ENCODE measurements around the gene ACSL4.

The ACSL4 gene

DNA sequence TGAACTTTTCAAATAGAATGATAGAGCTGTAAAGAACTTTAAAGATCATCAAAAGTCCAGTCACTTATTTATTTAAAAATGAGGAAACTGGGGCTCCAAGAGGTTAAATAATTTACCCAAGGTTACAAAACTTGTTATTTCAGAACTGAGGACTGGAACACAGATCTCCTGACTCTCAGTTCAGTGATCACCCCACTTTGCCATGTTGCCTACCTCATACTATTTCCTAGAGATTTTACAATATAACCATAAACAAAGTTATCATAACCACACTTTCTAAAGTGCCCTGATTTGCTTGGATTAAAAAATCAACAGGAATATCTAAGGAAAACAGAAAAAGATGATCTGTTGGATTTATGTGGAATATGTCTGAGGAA, 7.4 kb upstream of the ACSL4 start:
- TF ChIP-seq, protein P1, sequence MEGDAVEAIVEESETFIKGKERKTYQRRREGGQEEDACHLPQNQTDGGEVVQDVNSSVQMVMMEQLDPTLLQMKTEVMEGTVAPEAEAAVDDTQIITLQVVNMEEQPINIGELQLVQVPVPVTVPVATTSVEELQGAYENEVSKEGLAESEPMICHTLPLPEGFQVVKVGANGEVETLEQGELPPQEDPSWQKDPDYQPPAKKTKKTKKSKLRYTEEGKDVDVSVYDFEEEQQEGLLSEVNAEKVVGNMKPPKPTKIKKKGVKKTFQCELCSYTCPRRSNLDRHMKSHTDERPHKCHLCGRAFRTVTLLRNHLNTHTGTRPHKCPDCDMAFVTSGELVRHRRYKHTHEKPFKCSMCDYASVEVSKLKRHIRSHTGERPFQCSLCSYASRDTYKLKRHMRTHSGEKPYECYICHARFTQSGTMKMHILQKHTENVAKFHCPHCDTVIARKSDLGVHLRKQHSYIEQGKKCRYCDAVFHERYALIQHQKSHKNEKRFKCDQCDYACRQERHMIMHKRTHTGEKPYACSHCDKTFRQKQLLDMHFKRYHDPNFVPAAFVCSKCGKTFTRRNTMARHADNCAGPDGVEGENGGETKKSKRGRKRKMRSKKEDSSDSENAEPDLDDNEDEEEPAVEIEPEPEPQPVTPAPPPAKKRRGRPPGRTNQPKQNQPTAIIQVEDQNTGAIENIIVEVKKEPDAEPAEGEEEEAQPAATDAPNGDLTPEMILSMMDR (conservative IDR thresholded peaks at IDR 0.05; ENCODE audit: low read depth, low read length), result no peak
- Histone ChIP-seq H3K79me2 (ENCODE audit: insufficient read depth, low read depth) (no peaks in the 10 kb centered on the region), H3K4me3 (IDR thresholded peaks at IDR 0.05; ENCODE audit: insufficient read depth, low read depth, low read length) (no peak overlapping the region), H3K27me3 (ENCODE audit: insufficient read depth, low read depth) (no peaks in the 10 kb centered on the region), H3K4me1 (ENCODE audit: low read depth, poor library complexity, severe bottlenecking) (no peaks in the 10 kb centered on the region), H3K9ac (no peak overlapping the region), H3K27ac (no peak overlapping the region), H3K36me3 (ENCODE audit: insufficient read depth) (no peaks in the 10 kb centered on the region), H4K20me1 (ENCODE audit: insufficient read depth) (no peaks in the 10 kb centered on the region), H3K4me2 (no peak overlapping the region), H2AFZ (ENCODE audit: low read depth) (no peak overlapping the region)

DNA sequence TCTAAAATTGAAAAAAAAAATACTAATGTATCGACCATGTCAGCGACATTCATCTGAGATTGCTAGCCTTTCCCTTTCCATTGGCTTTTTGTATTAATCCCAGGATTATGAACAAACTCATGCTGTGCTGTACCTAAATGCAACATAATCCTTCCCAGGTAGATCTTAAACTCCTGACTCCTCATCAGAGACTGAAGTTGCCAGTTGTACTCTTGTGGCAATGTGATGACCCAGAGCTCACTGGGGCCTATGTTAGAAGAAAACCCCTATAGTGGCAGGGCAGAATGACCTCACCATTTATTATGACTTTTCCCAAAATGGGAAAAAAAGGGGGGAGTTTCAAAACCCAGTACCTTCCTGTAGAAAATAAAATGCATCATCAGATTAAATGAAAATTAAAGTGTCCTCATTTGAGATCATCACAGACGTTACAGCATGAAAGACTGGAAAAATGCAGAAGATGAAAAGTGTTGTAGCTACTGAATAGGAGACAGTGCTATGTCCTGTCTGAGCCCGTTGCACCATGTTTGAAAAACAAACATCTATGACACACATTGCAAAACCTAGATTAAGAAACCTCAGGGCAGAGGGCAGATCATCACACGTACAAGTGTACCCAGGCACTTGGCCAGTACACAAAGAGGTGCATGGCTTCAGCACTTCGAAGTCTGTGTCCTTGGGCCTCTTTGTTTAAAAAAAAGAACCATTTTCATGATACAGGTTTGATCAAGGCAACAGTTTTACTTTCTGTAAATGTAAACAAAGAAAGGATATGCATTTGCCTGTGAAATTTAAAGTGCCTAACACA, 6.8 kb upstream of the ACSL4 start:
- Histone ChIP-seq H2AFZ (ENCODE audit: low read depth) (no peak overlapping the region), H3K27me3 (ENCODE audit: insufficient read depth, low read depth) (no peaks in the 10 kb centered on the region), H3K36me3 (ENCODE audit: insufficient read depth) (no peaks in the 10 kb centered on the region), H3K9ac (no peak overlapping the region), H3K4me1 (ENCODE audit: low read depth, poor library complexity, severe bottlenecking) (no peaks in the 10 kb centered on the region), H3K4me2 (no peak overlapping the region), H3K27ac (no peak overlapping the region), H3K4me3 (IDR thresholded peaks at IDR 0.05; ENCODE audit: insufficient read depth, low read depth, low read length) (no peak overlapping the region), H3K79me2 (ENCODE audit: insufficient read depth, low read depth) (no peaks in the 10 kb centered on the region), H4K20me1 (ENCODE audit: insufficient read depth) (no peaks in the 10 kb centered on the region)
- TF ChIP-seq, protein P1 (conservative IDR thresholded peaks at IDR 0.05; ENCODE audit: low read depth, low read length), result no peak

DNA sequence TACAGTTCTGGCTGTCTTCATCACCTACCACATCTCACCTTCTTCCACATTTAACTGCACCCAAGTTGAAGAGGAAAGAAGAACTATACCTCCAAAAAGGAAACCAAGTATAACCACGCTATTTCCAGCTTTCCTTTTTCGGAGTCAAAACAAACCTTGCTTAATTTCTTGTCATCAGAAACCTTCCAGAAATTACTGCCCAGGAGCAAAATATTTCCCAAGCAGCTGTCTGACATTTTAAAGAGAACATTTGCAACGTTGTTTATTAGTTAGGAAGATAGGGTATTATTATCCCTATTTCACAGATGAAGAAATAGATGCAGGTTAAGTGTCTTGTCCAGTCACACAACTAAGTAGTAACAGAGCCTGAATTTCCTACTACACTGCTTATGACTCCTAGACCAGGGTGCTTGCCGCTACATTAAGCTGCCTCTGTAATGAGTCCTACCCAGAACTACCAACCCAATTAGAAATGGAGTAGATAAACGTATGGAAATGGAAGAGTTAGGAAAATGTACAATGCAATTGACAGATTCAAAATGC, 2.2 kb upstream of the ACSL4 start:
- no peaks in the 10 kb centered on the region for H4K20me1 ChIP-seq (ENCODE audit: insufficient read depth)
- no peak overlapping the region for H3K4me2 ChIP-seq
- H3K79me2 ChIP-seq (ENCODE audit: insufficient read depth, low read depth), result peaks cover 26% of the 10 kb centered on the region

DNA sequence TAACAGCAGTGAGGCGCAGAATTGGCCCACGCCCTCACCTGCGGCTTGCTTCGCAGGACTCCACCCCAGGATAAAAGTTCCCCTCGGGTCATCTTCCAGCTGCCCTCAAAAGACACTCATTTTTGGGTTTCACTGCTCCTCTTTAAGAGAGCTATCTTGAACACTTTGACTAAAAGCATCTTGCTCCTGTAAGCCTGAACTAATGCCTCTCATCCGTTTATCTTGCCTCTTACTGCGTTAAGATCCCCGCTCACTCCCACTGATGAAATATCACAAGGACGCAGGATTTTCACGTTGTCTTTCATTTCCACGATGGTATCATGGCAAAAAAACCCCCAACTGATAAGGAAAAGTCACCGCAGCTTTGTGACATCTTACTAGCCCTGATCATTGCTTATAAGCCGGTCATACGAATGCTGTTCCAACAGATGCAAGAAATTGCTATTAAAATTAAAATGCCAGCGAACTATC, 591 bp upstream of the ACSL4 start:
- no peaks in the 10 kb centered on the region for H3K36me3 ChIP-seq (ENCODE audit: insufficient read depth)
- TF ChIP-seq, protein P1 (conservative IDR thresholded peaks at IDR 0.05; ENCODE audit: low read depth, low read length), result no peak
- peaks cover 17% of the 10 kb centered on the region for H3K4me1 ChIP-seq (ENCODE audit: low read depth, poor library complexity, severe bottlenecking)
- H3K9ac ChIP-seq, result peak overlapping the region; percentile 41; the same call in 1 of the 2 replicates
- H2AFZ ChIP-seq (ENCODE audit: low read depth), result peak overlapping the region; percentile 73
- no peaks in the 10 kb centered on the region for H3K27me3 ChIP-seq (ENCODE audit: insufficient read depth, low read depth)
- no peaks in the 10 kb centered on the region for H4K20me1 ChIP-seq (ENCODE audit: insufficient read depth)
- H3K27ac ChIP-seq, result no peak overlapping the region; the same call in 1 of the 2 replicates
- peaks cover 27% of the 10 kb centered on the region for H3K79me2 ChIP-seq (ENCODE audit: insufficient read depth, low read depth)
- H3K4me2 ChIP-seq, result peak overlapping the region; percentile 57
- no peak overlapping the region for H3K4me3 ChIP-seq (IDR thresholded peaks at IDR 0.05; ENCODE audit: insufficient read depth, low read depth, low read length)

More for the DNA sequence above, 2.2 kb upstream of the ACSL4 start:
- no peaks in the 10 kb centered on the region for H3K36me3 ChIP-seq (ENCODE audit: insufficient read depth)
- peaks cover 16% of the 10 kb centered on the region for H3K4me1 ChIP-seq (ENCODE audit: low read depth, poor library complexity, severe bottlenecking)
- H3K4me3 ChIP-seq (IDR thresholded peaks at IDR 0.05; ENCODE audit: insufficient read depth, low read depth, low read length), result no peak overlapping the region
- no peaks in the 10 kb centered on the region for H3K27me3 ChIP-seq (ENCODE audit: insufficient read depth, low read depth)
- no peak overlapping the region for H3K9ac ChIP-seq
- H3K27ac ChIP-seq, result no peak overlapping the region
- no peak overlapping the region for H2AFZ ChIP-seq (ENCODE audit: low read depth)
- TF ChIP-seq, protein P1 (conservative IDR thresholded peaks at IDR 0.05; ENCODE audit: low read depth, low read length), result no peak

All from KMS-11 (cell line).